Esophagus (tissue), 2 donors: ENCODE measurements around the gene EFCAB5. TPM values are rescaled to one million over a fixed set of nuclear protein-coding genes. Genes with fewer than 3 reads are reported as not detected.
"Not testable (repeated sequence)": the region's sequence is repeated elsewhere in the genome, so short reads cannot be mapped to it uniquely, and the experiment has no call there.

Source experiments
- H3K27ac ChIP-seq, 2 donors: one replicate each; pipeline ENCODE4 v1.5.1; 2013; ENCODE audit warnings: low read depth in 2 of 2, mild to moderate bottlenecking in 2 of 2, inconsistent platforms in 1 of 2, low read length in 1 of 2, moderate library complexity in 1 of 2
- H3K27me3 ChIP-seq, 2 donors: one replicate each; pipeline ENCODE4 v1.6.1; 2013; ENCODE audit warnings: low read length in 2 of 2, control low read depth in 1 of 2, mild to moderate bottlenecking in 1 of 2; ENCODE audit not compliant: insufficient read depth in 2 of 2, control insufficient read depth in 1 of 2
- H3K36me3 ChIP-seq, 2 donors: one replicate each; pipeline ENCODE4 v1.6.1; 2013; ENCODE audit warnings: low read length in 1 of 2; ENCODE audit not compliant: control insufficient read depth in 2 of 2, insufficient read depth in 2 of 2
- H3K4me1 ChIP-seq, 2 donors: one replicate each; pipeline ENCODE4 v1.6.1; 2013; ENCODE audit warnings: low read length in 1 of 2; ENCODE audit not compliant: control insufficient read depth in 2 of 2, insufficient read depth in 2 of 2
- H3K4me3 ChIP-seq, 2 donors: one replicate each; pipeline ENCODE4 v1.5.1; 2013; ENCODE audit warnings: low read length in 2 of 2, mild to moderate bottlenecking in 2 of 2, low read depth in 1 of 2, moderate library complexity in 1 of 2
- H3K9me3 ChIP-seq, 2 donors: one replicate each; pipeline ENCODE4 v1.6.1; 2013; ENCODE audit warnings: mild to moderate bottlenecking in 2 of 2, low read depth in 1 of 2, low read length in 1 of 2, moderate library complexity in 1 of 2; ENCODE audit not compliant: control insufficient read depth in 2 of 2, insufficient read depth in 1 of 2
- WGBS, 2 donors: extraction: QIAGEN DNeasy Blood & Tissue Kit; methylation state at CpG; one replicate each; pipeline ENCODE4 v1.1.7; 2013; 5-methylcytosine and 5-hydroxymethylcytosine counted together
- polyA plus RNA-seq, 2 donors: library from polyadenylated mRNA; stranded (reverse); fragments of 200-250 nt; gene quantifications; one replicate each; pipeline ENCODE4 v1.2.3, GENCODE V29; 2013
- donor health status: healthy with polysubstance abuse.
- donor health status: Bipolar disorder and iron deficiency.

Gene EFCAB5
- polyA plus RNA-seq, 2 donors: 0.02 to 0.24 TPM

GRCh38 chr17:29931231-29931932 lies 10.1 kb upstream of the EFCAB5 start:
- H3K4me3 ChIP-seq: peak overlapping the region in 1 of 2 donors; percentile 63
- no peaks in the 10 kb centered on the region for H3K36me3 ChIP-seq
- H3K9me3 ChIP-seq: no peaks in the 10 kb centered on the region
- 1% methylated on average over 3 of the region's 3 CpGs for WGBS, 2 donors
- peaks cover 0 to 2% of the 10 kb centered on the region in 2 donors for H3K4me1 ChIP-seq
- no peak overlapping the region for H3K27ac ChIP-seq
- H3K27me3 ChIP-seq: no peaks in the 10 kb centered on the region

- H3K36me3 ChIP-seq: no peaks in the 10 kb centered on the region
- H3K27ac ChIP-seq: no peak overlapping the region
- H3K4me3 ChIP-seq: no peak overlapping the region
- WGBS, 2 donors: 43 to 56% methylated on average over 2 of the region's 2 CpGs
- no peaks in the 10 kb centered on the region for H3K27me3 ChIP-seq
- H3K4me1 ChIP-seq: peaks cover 0 to 2% of the 10 kb centered on the region in 2 donors
- no peaks in the 10 kb centered on the region for H3K9me3 ChIP-seq
Measured at GRCh38 chr17:29933379-29933778, 8.1 kb upstream of the EFCAB5 start.

GRCh38 chr17:29935909-29936308 lies 5.5 kb upstream of the EFCAB5 start:
- not testable (repeated sequence) for H3K4me3 ChIP-seq
- 92 to 97% methylated on average over 3 of the region's 3 CpGs for WGBS, 2 donors

GRCh38 chr17:29936724-29937123 lies 4.7 kb upstream of the EFCAB5 start:
- Histone ChIP-seq H3K4me1 (no peaks in the 10 kb centered on the region), H3K27me3 (no peaks in the 10 kb centered on the region), H3K36me3 (no peaks in the 10 kb centered on the region), H3K27ac (no peak overlapping the region), H3K4me3 (no peak overlapping the region), H3K9me3 (no peaks in the 10 kb centered on the region)
- 69 to 80% methylated on average over 2 of the region's 2 CpGs for WGBS, 2 donors

More at GRCh38 chr17:29935909-29936308, 5.5 kb upstream of the EFCAB5 start:
- not testable (repeated sequence) for H3K9me3 ChIP-seq, H3K27me3 ChIP-seq, H3K4me1 ChIP-seq, H3K27ac ChIP-seq, H3K36me3 ChIP-seq

- WGBS, 2 donors: 86 to 88% methylated on average over 2 of the region's 2 CpGs
- no peak overlapping the region for H3K27ac ChIP-seq
Measured at GRCh38 chr17:29945281-29945680, 3.8 kb downstream of the EFCAB5 start.

GRCh38 chr17:29948448-29949215 lies 7.2 kb downstream of the EFCAB5 start:
- WGBS, 2 donors: 61 to 62% methylated on average over 3 of the region's 3 CpGs
- H3K4me1 ChIP-seq: no peaks in the 10 kb centered on the region
- H3K27ac ChIP-seq: no peak overlapping the region
- H3K9me3 ChIP-seq: no peaks in the 10 kb centered on the region
- H3K36me3 ChIP-seq: no peaks in the 10 kb centered on the region
- no peaks in the 10 kb centered on the region for H3K27me3 ChIP-seq
- H3K4me3 ChIP-seq: no peak overlapping the region

More at GRCh38 chr17:29945281-29945680, 3.8 kb downstream of the EFCAB5 start:
- Histone ChIP-seq H3K9me3 (no peaks in the 10 kb centered on the region), H3K4me1 (no peaks in the 10 kb centered on the region), H3K36me3 (no peaks in the 10 kb centered on the region), H3K27me3 (no peaks in the 10 kb centered on the region), H3K4me3 (no peak overlapping the region)

- Histone ChIP-seq H3K9me3 (peaks cover 0 to 5% of the 10 kb centered on the region in 2 donors), H3K36me3 (no peaks in the 10 kb centered on the region), H3K27me3 (no peaks in the 10 kb centered on the region), H3K4me3 (no peak overlapping the region), H3K27ac (no peak overlapping the region), H3K4me1 (no peaks in the 10 kb centered on the region)
Measured at GRCh38 chr17:29949696-29950095, 8.3 kb downstream of the EFCAB5 start.

- Histone ChIP-seq H3K9me3 (peaks cover 0 to 5% of the 10 kb centered on the region in 2 donors), H3K36me3 (no peaks in the 10 kb centered on the region), H3K4me1 (no peaks in the 10 kb centered on the region), H3K4me3 (no peak overlapping the region), H3K27me3 (no peaks in the 10 kb centered on the region), H3K27ac (no peak overlapping the region)
- 85% methylated on average over 4 of the region's 4 CpGs for WGBS, 2 donors
Measured at GRCh38 chr17:29954405-29954804, 13.0 kb downstream of the EFCAB5 start.

GRCh38 chr17:29956225-29956624 lies 14.8 kb downstream of the EFCAB5 start:
- H3K4me1 ChIP-seq: no peaks in the 10 kb centered on the region
- no peaks in the 10 kb centered on the region for H3K36me3 ChIP-seq
- H3K27me3 ChIP-seq: no peaks in the 10 kb centered on the region
- no peak overlapping the region for H3K4me3 ChIP-seq
- peaks cover 0 to 5% of the 10 kb centered on the region in 2 donors for H3K9me3 ChIP-seq
- no peak overlapping the region for H3K27ac ChIP-seq

GRCh38 chr17:29957488-29957887 lies 16.1 kb downstream of the EFCAB5 start:
- H3K27me3 ChIP-seq, H3K9me3 ChIP-seq, H3K4me3 ChIP-seq, H3K36me3 ChIP-seq, H3K4me1 ChIP-seq, H3K27ac ChIP-seq: not testable (repeated sequence)
- WGBS, 2 donors: 90 to 98% methylated on average over 1 of the region's 1 CpG
